Skeletal muscle tissue (tissue), 4 donors: ENCODE measurements around the gene TRIM51. TPM values are rescaled to one million over a fixed set of nuclear protein-coding genes. Genes with fewer than 3 reads are reported as not detected.
"Not testable (repeated sequence)": the region's sequence is repeated elsewhere in the genome, so short reads cannot be mapped to it uniquely, and the experiment has no call there.

Experiments
- H3K27ac ChIP-seq: one replicate; pipeline ENCODE4 v1.7.0; 2013; ENCODE audit warnings: mild to moderate bottlenecking, low read depth, low read length, inconsistent platforms
- H3K27me3 ChIP-seq, 3 donors: one replicate each; pipeline ENCODE4 v1.7.0; 2013; ENCODE audit warnings: low read length in 3 of 3; ENCODE audit not compliant: control insufficient read depth in 3 of 3, insufficient read depth in 3 of 3
- H3K36me3 ChIP-seq, 3 donors: one replicate each; pipeline ENCODE4 v1.7.0; 2013; ENCODE audit warnings: low read length in 3 of 3; ENCODE audit not compliant: control insufficient read depth in 3 of 3, insufficient read depth in 3 of 3
- H3K4me1 ChIP-seq, 3 donors: one replicate each; pipeline ENCODE4 v1.7.0; 2013; ENCODE audit warnings: low read length in 3 of 3, mild to moderate bottlenecking in 3 of 3; ENCODE audit not compliant: control insufficient read depth in 3 of 3, insufficient read depth in 3 of 3
- H3K4me3 ChIP-seq, 3 donors: one replicate each; pipeline ENCODE4 v1.7.0; 2013; ENCODE audit warnings: low read length in 3 of 3
- H3K9ac ChIP-seq, 3 donors: one replicate each; pipeline ENCODE4 v1.7.0; 2013; ENCODE audit warnings: low read length in 3 of 3, mild to moderate bottlenecking in 3 of 3, moderate library complexity in 2 of 3, low read depth in 1 of 3
- H3K9me3 ChIP-seq, 3 donors: one replicate each; pipeline ENCODE4 v1.7.0; 2013; ENCODE audit warnings: low read length in 3 of 3; ENCODE audit not compliant: control insufficient read depth in 3 of 3
- total RNA-seq: library from RNA; depleted of rRNA; stranded (reverse); fragments of >200 nt; gene quantifications from one replicate; pipeline ENCODE4 v1.2.3, GENCODE V29; 2014
- donor health status: Osteomylitis.

TRIM51 gene
- not detected for total RNA-seq

- H3K27ac ChIP-seq, H3K9ac ChIP-seq, H3K4me1 ChIP-seq, H3K9me3 ChIP-seq, H3K36me3 ChIP-seq, H3K27me3 ChIP-seq, H3K4me3 ChIP-seq: not testable (repeated sequence)
These were observed at the start of gene TRIM51 for GRCh38 chr11:55882997-55883396. Gene TRIM51, plus strand, starts transcription at chr11:55883297. Its CDS starts 2,132 bp downstream, at chr11:55885429.

GRCh38 chr11:55838452-55838851 is 44.6 kb upstream of the TRIM51 start, which contains the start of gene OR5D16:
Gene OR5D16, plus strand, starts transcription at chr11:55838752. Its CDS starts 0 bp downstream, at chr11:55838752.
- peaks cover 0 to 2% (median 0%) of the 10 kb centered on the region in 3 donors for H3K9me3 ChIP-seq
- no peak within 1 kb of the TSS for H3K27ac ChIP-seq
- H3K4me1 ChIP-seq, result no peaks in the 10 kb centered on the region
- no peaks in the 10 kb centered on the region for H3K36me3 ChIP-seq
- no peak within 1 kb of the TSS for H3K9ac ChIP-seq
- H3K4me3 ChIP-seq, result no peak within 1 kb of the TSS
- no peaks in the 10 kb centered on the region for H3K27me3 ChIP-seq

- Histone ChIP-seq H3K36me3 (no peaks in the 10 kb centered on the region), H3K4me3 (no peak overlapping the region), H3K4me1 (no peaks in the 10 kb centered on the region), H3K27me3 (no peaks in the 10 kb centered on the region), H3K27ac (no peak overlapping the region), H3K9me3 (no peaks in the 10 kb centered on the region), H3K9ac (no peak overlapping the region)
These were observed 35.6 kb upstream of the TRIM51 start for GRCh38 chr11:55847453-55847852.

- no peaks in the 10 kb centered on the region for H3K9me3 ChIP-seq
- no peak overlapping the region for H3K27ac ChIP-seq
- H3K9ac ChIP-seq, result no peak overlapping the region
- H3K27me3 ChIP-seq, result no peaks in the 10 kb centered on the region
- no peaks in the 10 kb centered on the region for H3K4me1 ChIP-seq
- H3K4me3 ChIP-seq, result no peak overlapping the region
- H3K36me3 ChIP-seq, result no peaks in the 10 kb centered on the region
These were observed 34.1 kb upstream of the TRIM51 start for GRCh38 chr11:55849037-55849436.

- no peak overlapping the region for H3K9ac ChIP-seq
- H3K4me1 ChIP-seq, result no peaks in the 10 kb centered on the region
These were observed 31.0 kb upstream of the TRIM51 start for GRCh38 chr11:55852141-55852540.

GRCh38 chr11:55854704-55855103 is 28.4 kb upstream of the TRIM51 start:
- H3K27ac ChIP-seq, result no peak overlapping the region
- no peaks in the 10 kb centered on the region for H3K9me3 ChIP-seq
- no peak overlapping the region for H3K9ac ChIP-seq
- H3K4me3 ChIP-seq, result no peak overlapping the region
- H3K27me3 ChIP-seq, result no peaks in the 10 kb centered on the region
- no peaks in the 10 kb centered on the region for H3K4me1 ChIP-seq
- no peaks in the 10 kb centered on the region for H3K36me3 ChIP-seq

More at GRCh38 chr11:55852141-55852540, 31.0 kb upstream of the TRIM51 start:
- no peaks in the 10 kb centered on the region for H3K27me3 ChIP-seq
- H3K27ac ChIP-seq, result no peak overlapping the region
- H3K4me3 ChIP-seq, result no peak overlapping the region
- no peaks in the 10 kb centered on the region for H3K36me3 ChIP-seq
- H3K9me3 ChIP-seq, result no peaks in the 10 kb centered on the region

- H3K4me3 ChIP-seq, H3K9me3 ChIP-seq, H3K27ac ChIP-seq, H3K4me1 ChIP-seq, H3K9ac ChIP-seq, H3K27me3 ChIP-seq, H3K36me3 ChIP-seq: not testable (repeated sequence)
These were observed 15.7 kb upstream of the TRIM51 start for GRCh38 chr11:55867354-55867753.

GRCh38 chr11:55872731-55873130 is 10.4 kb upstream of the TRIM51 start:
- H3K4me3 ChIP-seq, H3K36me3 ChIP-seq, H3K4me1 ChIP-seq, H3K27ac ChIP-seq, H3K9ac ChIP-seq, H3K27me3 ChIP-seq, H3K9me3 ChIP-seq: not testable (repeated sequence)

GRCh38 chr11:55873146-55873545 is 10.0 kb upstream of the TRIM51 start:
- not testable (repeated sequence) for H3K27me3 ChIP-seq, H3K9me3 ChIP-seq, H3K27ac ChIP-seq, H3K4me3 ChIP-seq, H3K4me1 ChIP-seq, H3K9ac ChIP-seq, H3K36me3 ChIP-seq

GRCh38 chr11:55884995-55885394 is 1.9 kb downstream of the TRIM51 start:
- not testable (repeated sequence) for H3K9me3 ChIP-seq, H3K27me3 ChIP-seq

GRCh38 chr11:55885481-55885880 is 2.4 kb downstream of the TRIM51 start:
- not testable (repeated sequence) for H3K9me3 ChIP-seq, H3K36me3 ChIP-seq, H3K27me3 ChIP-seq, H3K27ac ChIP-seq, H3K4me1 ChIP-seq, H3K4me3 ChIP-seq, H3K9ac ChIP-seq

More at GRCh38 chr11:55884995-55885394, 1.9 kb downstream of the TRIM51 start:
- not testable (repeated sequence) for H3K4me3 ChIP-seq, H3K9ac ChIP-seq, H3K4me1 ChIP-seq, H3K36me3 ChIP-seq, H3K27ac ChIP-seq
